Neural progenitor cell (in vitro differentiated cells): ENCODE data around the gene MAPK1.
"Not testable (repeated sequence)": the region's sequence is repeated elsewhere in the genome, so short reads cannot be mapped to it uniquely, and the experiment has no call there.

Source experiments
- EZH2 ChIP-seq: fragments of 200-600 bp; sonication (generic); IDR thresholded peaks from 2 replicates; pipeline ENCODE4 v1.6.1; 2017; ENCODE audit warnings: antibody characterized with exemption, mild to moderate bottlenecking, moderate library complexity
- TF ChIP-seq, protein P1 (sequence below): fragments of 200-600 bp; sonication (generic); IDR thresholded peaks from 2 replicates; pipeline ENCODE4 v1.5.1; 2017; ENCODE audit warnings: antibody characterized with exemption, mild to moderate bottlenecking

- not testable (repeated sequence) for TF ChIP-seq EZH2
- TF ChIP-seq, protein P1, sequence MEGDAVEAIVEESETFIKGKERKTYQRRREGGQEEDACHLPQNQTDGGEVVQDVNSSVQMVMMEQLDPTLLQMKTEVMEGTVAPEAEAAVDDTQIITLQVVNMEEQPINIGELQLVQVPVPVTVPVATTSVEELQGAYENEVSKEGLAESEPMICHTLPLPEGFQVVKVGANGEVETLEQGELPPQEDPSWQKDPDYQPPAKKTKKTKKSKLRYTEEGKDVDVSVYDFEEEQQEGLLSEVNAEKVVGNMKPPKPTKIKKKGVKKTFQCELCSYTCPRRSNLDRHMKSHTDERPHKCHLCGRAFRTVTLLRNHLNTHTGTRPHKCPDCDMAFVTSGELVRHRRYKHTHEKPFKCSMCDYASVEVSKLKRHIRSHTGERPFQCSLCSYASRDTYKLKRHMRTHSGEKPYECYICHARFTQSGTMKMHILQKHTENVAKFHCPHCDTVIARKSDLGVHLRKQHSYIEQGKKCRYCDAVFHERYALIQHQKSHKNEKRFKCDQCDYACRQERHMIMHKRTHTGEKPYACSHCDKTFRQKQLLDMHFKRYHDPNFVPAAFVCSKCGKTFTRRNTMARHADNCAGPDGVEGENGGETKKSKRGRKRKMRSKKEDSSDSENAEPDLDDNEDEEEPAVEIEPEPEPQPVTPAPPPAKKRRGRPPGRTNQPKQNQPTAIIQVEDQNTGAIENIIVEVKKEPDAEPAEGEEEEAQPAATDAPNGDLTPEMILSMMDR: not testable (repeated sequence)
These were observed 79.9 kb downstream of the MAPK1 start for GRCh38 chr22:21787565-21787964.
